ACC112 (cell line): ENCODE measurements around the gene NME3.

Experiments used
- H2AFZ ChIP-seq: fragments of 200-600 bp; sonication (generic); one replicate; pipeline ENCODE4 v1.6.0; 2017; ENCODE audit warnings: antibody characterized with exemption, low read length; ENCODE audit not compliant: unreplicated experiment
- H3K27ac ChIP-seq: fragments of 200-600 bp; sonication (generic); 2 replicates; pipeline ENCODE4 v1.5.1; 2014; ENCODE audit warnings: low read depth, mild to moderate bottlenecking, antibody characterized with exemption, low read length, moderate library complexity
- H3K27me3 ChIP-seq: fragments of 200-600 bp; sonication (generic); 2 replicates; pipeline ENCODE4 v1.6.1; 2014; ENCODE audit warnings: mild to moderate bottlenecking, antibody characterized with exemption, low read length, moderate library complexity, mixed read lengths; ENCODE audit not compliant: insufficient read depth
- H3K36me3 ChIP-seq: fragments of 200-600 bp; sonication (generic); 2 replicates; pipeline ENCODE4 v1.6.1; 2016; ENCODE audit warnings: mild to moderate bottlenecking, antibody characterized with exemption, low read length, moderate library complexity, mixed read lengths; ENCODE audit not compliant: insufficient read depth
- H3K4me1 ChIP-seq: fragments of 200-600 bp; sonication (generic); one replicate; pipeline ENCODE4 v1.6.1; 2016; ENCODE audit warnings: low read length, mixed read lengths; ENCODE audit not compliant: insufficient read depth, unreplicated experiment, control insufficient read depth
- H3K4me3 ChIP-seq: fragments of 200-600 bp; sonication (generic); 2 replicates; pipeline ENCODE4 v1.5.1; 2014; ENCODE audit warnings: mild to moderate bottlenecking, low read depth, low read length
- H3K79me2 ChIP-seq: fragments of 200-600 bp; sonication (generic); one replicate; pipeline ENCODE4 v1.6.0; 2016; ENCODE audit warnings: low read length; ENCODE audit not compliant: control insufficient read depth, unreplicated experiment, insufficient read depth

Gene NME3

DNA sequence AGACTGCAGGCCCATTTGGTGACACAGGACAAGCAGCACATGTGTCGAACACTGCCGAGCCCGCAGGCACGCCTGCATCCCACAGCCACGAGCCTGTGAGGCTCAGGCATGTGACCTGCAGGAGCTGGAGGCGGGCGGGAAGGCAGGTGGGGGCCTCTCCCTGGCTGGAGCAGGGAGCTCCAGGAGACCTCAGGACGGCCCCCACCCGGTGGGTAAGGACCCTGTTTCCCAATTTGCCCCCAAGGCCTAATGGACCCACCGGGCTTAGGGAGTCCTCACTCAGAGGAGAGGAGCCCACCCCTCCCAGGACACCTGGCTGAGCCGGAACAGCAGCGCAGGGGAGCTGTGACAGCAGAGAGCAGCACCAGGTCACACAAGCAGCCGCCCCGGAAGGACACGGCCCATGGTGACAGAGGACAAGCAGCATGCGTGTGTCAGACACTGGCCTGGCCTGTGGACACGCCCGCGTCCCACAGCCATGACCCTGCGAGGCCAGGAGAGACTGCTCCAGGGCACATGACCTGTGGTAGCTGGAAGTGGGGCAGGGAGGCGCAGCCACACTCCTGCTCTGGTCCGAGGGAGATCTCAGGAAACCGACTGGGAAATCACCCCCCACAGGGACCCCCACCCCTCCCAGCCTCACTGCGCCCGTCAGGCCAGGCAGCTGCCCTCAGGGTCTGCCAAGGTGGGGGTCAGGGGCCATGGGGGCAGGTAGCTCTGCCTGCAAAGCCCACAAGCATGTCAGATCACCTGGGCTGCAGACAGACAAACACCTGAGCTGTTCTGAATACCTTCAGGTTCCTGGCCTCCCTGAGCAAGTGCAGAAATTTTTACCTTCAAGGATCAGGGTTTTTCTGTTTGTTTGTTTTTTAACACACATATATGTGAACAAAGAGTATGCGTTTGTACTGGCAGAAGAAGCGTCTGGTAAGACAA, 8.7 kb upstream of the NME3 start:
- peaks cover 11% of the 10 kb centered on the region for H3K4me1 ChIP-seq
- H3K79me2 ChIP-seq, result peaks cover 18% of the 10 kb centered on the region
- no peak overlapping the region for H3K27ac ChIP-seq
- H3K4me3 ChIP-seq, result no peak overlapping the region
- no peaks in the 10 kb centered on the region for H3K27me3 ChIP-seq
- no peaks in the 10 kb centered on the region for H3K36me3 ChIP-seq
- H2AFZ ChIP-seq, result no peak overlapping the region

DNA sequence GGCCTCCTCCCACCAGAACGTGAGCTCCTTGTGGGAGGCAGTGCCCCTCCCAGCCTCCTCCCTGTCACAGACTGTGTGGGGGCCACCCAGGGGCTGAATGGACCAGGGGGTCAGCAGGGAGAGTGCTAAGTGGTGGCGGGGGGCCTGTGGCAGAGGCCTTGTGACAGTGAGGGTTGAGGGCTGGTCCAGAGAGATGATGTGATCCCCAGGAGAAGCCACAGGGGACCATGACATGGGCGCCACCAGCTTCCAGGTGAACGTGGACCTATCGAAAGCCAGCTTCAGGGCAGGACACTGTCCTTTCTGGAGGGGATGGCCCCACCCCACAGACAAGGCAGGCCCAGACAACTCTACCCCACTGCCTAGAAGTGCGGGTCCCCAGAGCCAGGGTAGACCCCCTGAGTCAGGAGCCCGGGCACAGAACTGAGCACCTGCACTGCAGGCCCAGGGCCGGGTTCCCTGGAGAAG, 7.9 kb upstream of the NME3 start:
- H3K27ac ChIP-seq, result no peak overlapping the region
- H3K27me3 ChIP-seq, result no peaks in the 10 kb centered on the region
- peaks cover 18% of the 10 kb centered on the region for H3K79me2 ChIP-seq
- H3K36me3 ChIP-seq, result no peaks in the 10 kb centered on the region
- no peak overlapping the region for H2AFZ ChIP-seq
- H3K4me3 ChIP-seq, result no peak overlapping the region
- peaks cover 16% of the 10 kb centered on the region for H3K4me1 ChIP-seq

DNA sequence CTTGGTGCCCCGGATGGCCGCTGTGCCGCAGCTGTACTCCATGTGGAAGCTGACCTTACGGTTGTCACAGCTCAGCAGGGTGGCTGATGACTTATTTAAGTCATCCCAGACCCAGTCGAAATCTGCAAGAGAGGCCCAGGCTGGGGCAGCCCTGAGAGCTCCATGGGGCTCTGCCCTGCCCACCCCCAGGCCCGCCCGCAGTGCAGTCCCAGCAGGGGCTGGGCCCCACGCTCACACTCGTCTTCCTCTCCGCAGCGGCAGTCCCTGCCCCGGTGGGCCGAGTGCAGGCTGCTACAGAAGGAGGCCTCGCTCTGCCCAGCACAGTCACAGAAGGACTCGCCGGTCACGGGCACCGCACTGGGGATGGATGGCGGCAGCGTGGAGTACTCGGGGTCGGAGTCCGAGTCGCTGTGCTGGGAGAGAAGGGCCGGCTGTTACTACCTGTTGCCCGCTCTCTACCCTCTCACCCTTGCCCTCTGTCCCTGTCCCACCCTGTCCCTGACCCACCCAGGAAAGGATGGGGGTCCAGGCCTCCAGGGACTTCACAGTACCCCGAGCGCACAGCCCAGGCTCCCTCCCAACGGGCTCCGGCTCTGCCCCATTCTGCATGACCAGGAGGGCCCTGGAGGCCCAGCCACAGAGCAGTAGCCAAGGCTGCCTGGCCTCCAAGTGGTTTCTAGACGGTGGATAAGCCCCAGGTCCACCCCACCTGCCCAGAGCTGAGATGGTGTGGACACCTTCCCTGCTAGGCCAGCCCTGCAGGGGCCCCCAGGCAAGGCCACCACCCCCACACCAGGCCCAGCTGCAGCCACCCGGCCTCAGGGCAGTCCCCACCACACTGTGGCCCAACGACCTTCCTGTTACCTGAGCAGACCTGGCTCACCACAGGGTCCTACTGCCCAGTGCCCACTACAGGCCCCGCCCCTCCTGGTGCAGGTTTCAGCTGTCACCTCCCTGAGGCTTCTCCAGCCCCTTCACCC, 7.1 kb upstream of the NME3 start:
- H3K4me3 ChIP-seq, result no peak overlapping the region
- peaks cover 13% of the 10 kb centered on the region for H3K79me2 ChIP-seq
- H3K27ac ChIP-seq, result no peak overlapping the region
- H3K36me3 ChIP-seq, result no peaks in the 10 kb centered on the region
- peaks cover 15% of the 10 kb centered on the region for H3K4me1 ChIP-seq
- no peak overlapping the region for H2AFZ ChIP-seq
- no peaks in the 10 kb centered on the region for H3K27me3 ChIP-seq

DNA sequence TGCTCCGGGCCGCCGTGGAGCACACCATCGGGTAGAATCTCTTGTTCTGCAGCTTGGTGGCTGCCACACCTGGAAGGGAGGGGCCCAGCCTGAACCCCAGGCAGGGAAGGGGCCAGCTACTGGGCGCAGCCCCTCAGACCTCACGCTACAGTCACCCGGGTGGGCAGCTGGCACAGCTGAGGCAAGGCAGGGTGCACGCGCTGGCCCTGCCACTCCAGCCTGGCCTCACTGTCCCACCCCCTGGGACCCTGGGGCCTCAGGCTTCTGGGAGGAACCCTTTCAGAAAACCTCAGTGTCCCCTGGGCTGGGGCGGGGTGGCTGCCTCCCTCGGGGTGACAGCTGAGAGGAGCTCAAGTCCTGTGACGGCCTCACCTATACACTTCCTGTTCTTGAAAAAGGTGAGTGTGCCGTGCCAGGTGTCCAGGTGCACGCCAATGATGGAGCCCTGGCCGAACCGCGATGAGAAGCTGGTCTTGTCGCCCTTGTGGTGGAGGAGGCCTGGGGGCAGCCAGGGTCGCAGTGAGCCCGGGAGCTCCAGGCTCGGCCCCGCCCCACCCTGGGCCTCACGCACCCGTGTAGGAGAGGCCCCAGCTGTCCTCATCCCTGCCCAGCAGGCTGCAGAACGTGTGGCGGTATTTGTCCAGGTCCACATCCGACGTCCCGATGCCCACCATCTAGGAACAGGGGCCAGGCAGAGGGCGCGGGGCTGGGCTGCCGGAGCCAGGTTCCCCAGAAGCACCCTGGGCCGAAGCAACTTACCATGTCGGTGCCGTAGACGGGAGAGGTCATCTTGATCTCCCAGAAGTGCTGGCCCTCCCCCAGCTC, 6.2 kb upstream of the NME3 start:
- Histone ChIP-seq H3K4me1 (peaks cover 15% of the 10 kb centered on the region), H3K36me3 (no peaks in the 10 kb centered on the region), H3K4me3 (no peak overlapping the region), H3K27me3 (no peaks in the 10 kb centered on the region), H3K79me2 (peaks cover 8% of the 10 kb centered on the region), H2AFZ (no peak overlapping the region), H3K27ac (no peak overlapping the region)

DNA sequence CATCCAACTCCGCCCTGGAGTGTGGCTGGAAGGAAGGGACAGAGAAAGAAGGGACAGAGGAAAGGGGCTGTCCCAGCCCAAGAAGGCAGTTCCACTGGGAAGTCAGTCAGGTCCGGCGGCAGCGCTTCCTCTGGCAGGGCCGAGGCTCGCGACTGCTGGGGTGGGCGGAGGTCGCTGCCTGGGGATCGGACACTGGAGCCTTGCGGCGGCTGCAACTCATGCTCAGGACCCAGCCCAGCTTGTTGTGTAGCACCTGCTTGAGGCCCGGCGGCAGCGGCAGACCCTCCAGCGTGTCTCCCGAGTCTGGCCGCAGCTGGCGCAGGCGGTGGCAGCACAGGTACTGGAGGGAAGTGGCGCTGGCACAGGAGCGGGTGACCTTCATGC, 5.6 kb upstream of the NME3 start:
- no peaks in the 10 kb centered on the region for H3K27me3 ChIP-seq
- peaks cover 14% of the 10 kb centered on the region for H3K79me2 ChIP-seq
- H2AFZ ChIP-seq, result no peak overlapping the region
- H3K4me3 ChIP-seq, result no peak overlapping the region
- H3K4me1 ChIP-seq, result peaks cover 16% of the 10 kb centered on the region
- no peak overlapping the region for H3K27ac ChIP-seq
- H3K36me3 ChIP-seq, result no peaks in the 10 kb centered on the region

DNA sequence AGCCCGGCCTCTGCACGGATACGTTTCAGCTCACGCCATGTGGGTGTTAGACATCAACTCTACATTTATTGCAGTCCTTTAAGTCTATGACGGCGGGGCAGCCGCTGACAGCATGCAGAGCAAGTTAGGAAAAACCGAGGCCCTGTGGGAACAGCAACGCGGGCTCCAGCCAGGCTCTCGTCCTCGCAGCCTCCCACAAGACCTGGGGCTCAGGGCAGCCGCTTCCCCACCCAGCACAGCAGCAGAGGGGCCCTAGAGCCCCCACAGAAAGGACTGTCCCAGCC, 5.3 kb upstream of the NME3 start:
- H3K27ac ChIP-seq, result no peak overlapping the region

DNA sequence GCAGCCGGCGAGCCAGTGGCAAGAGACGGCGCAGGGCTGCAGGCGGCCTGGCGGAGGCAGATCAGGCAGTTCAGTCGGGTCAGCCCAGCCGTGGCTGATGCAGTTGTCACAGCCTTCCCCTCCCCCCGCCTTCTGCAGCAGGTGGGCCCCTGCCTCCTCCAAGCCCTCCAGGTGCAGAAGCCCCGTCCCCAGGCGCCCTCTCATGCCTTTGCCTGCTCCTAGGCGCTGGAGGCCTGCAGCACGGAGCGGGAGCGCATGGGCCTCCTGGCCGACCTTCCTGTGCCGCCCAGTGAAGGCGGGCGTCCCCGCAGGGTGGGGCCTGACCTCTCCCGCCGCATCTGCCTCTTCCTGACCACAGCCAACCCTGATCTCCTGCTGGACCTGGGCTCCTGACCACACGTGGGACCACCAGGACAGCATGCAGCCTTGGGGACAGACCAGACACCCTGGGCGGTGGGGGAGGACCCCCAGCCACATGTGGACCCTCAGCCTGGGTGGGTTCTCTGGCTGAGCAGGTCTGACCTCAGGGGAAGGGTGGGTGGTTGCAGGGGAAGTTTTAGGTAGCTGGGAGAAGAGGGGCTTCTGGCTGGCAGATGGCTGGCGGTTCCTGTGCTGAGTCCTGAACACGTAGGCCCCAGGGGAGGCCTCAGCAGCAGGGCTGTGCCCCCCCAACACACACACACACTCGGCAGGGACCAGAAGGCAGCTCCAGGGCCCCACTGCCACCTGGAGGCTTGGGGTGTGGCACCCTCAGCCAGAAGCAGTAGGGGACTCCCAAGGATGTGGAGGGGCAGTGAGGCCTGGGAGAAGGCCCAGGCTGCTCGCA, 4.7 kb upstream of the NME3 start:
- no peak overlapping the region for H2AFZ ChIP-seq
- H3K27ac ChIP-seq, result no peak overlapping the region
- H3K4me3 ChIP-seq, result no peak overlapping the region
- no peaks in the 10 kb centered on the region for H3K27me3 ChIP-seq
- H3K79me2 ChIP-seq, result peaks cover 17% of the 10 kb centered on the region
- H3K36me3 ChIP-seq, result no peaks in the 10 kb centered on the region
- H3K4me1 ChIP-seq, result peaks cover 13% of the 10 kb centered on the region

More for the DNA sequence above, 5.3 kb upstream of the NME3 start:
- H3K79me2 ChIP-seq, result peaks cover 17% of the 10 kb centered on the region
- peaks cover 19% of the 10 kb centered on the region for H3K4me1 ChIP-seq
- no peak overlapping the region for H3K4me3 ChIP-seq
- no peak overlapping the region for H2AFZ ChIP-seq
- H3K36me3 ChIP-seq, result no peaks in the 10 kb centered on the region
- no peaks in the 10 kb centered on the region for H3K27me3 ChIP-seq

DNA sequence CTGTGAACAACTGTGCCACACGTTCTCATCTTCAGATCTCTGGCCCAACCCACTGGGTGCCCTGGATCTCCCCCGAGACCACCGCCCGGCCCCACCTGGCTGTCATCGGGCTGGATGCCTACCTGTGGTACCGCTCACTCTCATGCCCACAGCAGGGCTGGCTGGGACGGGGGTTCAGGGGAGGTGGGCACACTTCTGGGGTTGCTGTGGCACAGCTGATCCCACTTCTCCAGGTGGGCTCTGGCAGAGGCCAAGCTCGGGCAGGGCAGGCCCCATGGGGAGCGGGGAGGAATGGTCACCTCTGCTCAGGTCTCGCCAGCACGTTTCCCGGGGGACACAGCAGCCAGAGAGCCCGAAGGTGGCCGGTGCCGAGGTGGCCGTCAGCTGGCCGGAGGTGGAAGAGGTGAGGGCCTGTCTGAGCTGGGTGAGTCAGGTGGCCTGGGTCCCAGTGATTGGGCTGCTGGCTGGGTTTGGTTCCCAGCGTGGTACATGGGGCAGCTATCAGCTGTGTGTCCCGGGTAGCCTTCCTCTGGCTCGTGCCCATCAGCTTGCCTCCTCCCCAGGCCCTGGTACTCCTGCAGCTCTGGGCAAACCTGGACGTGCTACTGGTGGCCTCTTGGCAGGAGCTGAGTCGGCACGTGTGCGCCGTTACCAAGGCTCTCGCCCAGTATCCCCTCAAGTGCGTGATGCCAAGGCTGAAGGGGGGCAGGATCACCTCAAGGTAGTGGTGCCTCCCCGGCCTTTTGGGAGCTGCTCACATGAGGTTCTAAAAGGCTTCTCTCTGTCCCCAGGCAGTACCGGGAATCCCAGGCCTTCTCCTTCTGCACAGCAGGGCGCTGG, 3.9 kb upstream of the NME3 start:
- Histone ChIP-seq H3K4me1 (peaks cover 14% of the 10 kb centered on the region), H3K4me3 (no peak overlapping the region; the same call in 1 of the 2 replicates), H2AFZ (no peak overlapping the region), H3K27ac (no peak overlapping the region), H3K79me2 (peaks cover 17% of the 10 kb centered on the region), H3K27me3 (no peaks in the 10 kb centered on the region), H3K36me3 (no peaks in the 10 kb centered on the region)

DNA sequence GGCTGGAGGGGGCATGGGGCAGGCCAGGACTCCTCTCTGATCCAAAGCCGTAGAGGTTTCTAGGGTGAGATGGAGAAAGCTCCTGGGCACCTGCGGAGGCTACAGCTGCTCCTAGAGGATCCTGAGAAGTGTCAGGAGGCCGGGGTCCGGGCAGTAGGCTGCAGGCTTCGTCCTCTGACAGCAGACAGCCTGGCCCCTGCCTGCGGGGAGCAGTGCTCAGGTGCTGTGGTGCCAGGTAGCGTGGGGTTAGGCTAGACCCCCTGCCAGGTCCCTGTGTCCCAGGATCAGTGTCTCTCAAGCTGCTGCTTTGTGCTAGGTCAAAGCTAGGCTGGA, 3.1 kb upstream of the NME3 start:
- no peaks in the 10 kb centered on the region for H3K36me3 ChIP-seq
- H2AFZ ChIP-seq, result no peak overlapping the region
- peaks cover 18% of the 10 kb centered on the region for H3K4me1 ChIP-seq
- H3K27me3 ChIP-seq, result no peaks in the 10 kb centered on the region
- H3K27ac ChIP-seq, result no peak overlapping the region
- peak overlapping the region; percentile 97 for H3K4me3 ChIP-seq
- peaks cover 17% of the 10 kb centered on the region for H3K79me2 ChIP-seq
